PC-3 (cell line): ENCODE data around the gene WDR33. TPM values are rescaled to one million over a fixed set of nuclear protein-coding genes. Genes with fewer than 3 reads are reported as not detected.

Source experiments
- ATAC-seq: fragments of 200-7000 bp; cut with Tn5 transposase; 2 replicates; pipeline ENCODE4 v1.9.1; 2020; ENCODE audit warnings: mild to moderate bottlenecking, moderate library complexity
- BruUV-seq: library from RNA; stranded (reverse); fragments of 400-500 nt; replicated peaks from 2 replicates; lab custom pipeline; 2021; lab: Mats Ljungman, UMichigan
- CTCF ChIA-PET: fragments of 300-600 bp; sonication (Branson Sonifier 250); formaldehyde crosslinking; loops from one replicate; lab custom pipeline; 2022; ENCODE audit warnings: antibody characterized with exemption; lab: Charles Lee
- POLR2A ChIA-PET: fragments of 300-600 bp; sonication (Branson Sonifier 250); formaldehyde crosslinking; loops from one replicate; lab custom pipeline; 2022; ENCODE audit warnings: antibody characterized with exemption; ENCODE audit not compliant: unreplicated experiment; lab: Charles Lee
- DNase-seq: peaks from one replicate; pipeline ENCODE4 v3.0.0-alpha.2; 2015
- H2AFZ ChIP-seq: fragments of 300-600 bp; sonication (generic); 2 replicates; pipeline ENCODE4 v1.6.0; 2016; ENCODE audit warnings: antibody characterized with exemption, low read length
- H3F3A ChIP-seq: fragments of 300-600 bp; sonication (generic); one replicate; pipeline ENCODE4 v1.6.0; 2017; ENCODE audit warnings: antibody characterized with exemption, low read length, control low read depth, mild to moderate bottlenecking; ENCODE audit not compliant: unreplicated experiment
- H3K27ac ChIP-seq: fragments of 300-600 bp; sonication (generic); 2 replicates; pipeline ENCODE4 v1.5.1; 2016; ENCODE audit warnings: mild to moderate bottlenecking, low read length
- H3K27me3 ChIP-seq: fragments of 300-600 bp; sonication (generic); 2 replicates; pipeline ENCODE4 v1.6.1; 2016; ENCODE audit warnings: low read length, mixed read lengths
- H3K36me3 ChIP-seq: fragments of 300-600 bp; sonication (generic); 2 replicates; pipeline ENCODE4 v1.6.1; 2016; ENCODE audit warnings: low read depth, mixed run types, low read length, mixed read lengths
- H3K4me1 ChIP-seq: fragments of 300-600 bp; sonication (generic); 2 replicates; pipeline ENCODE4 v1.5.1; 2016; ENCODE audit warnings: low read length; ENCODE audit not compliant: insufficient read depth
- H3K4me2 ChIP-seq: fragments of 300-600 bp; sonication (generic); 2 replicates; pipeline ENCODE4 v1.6.0; 2016; ENCODE audit warnings: low read length
- H3K4me3 ChIP-seq: fragments of 300-600 bp; sonication (generic); 2 replicates; pipeline ENCODE4 v1.5.1; 2016; ENCODE audit warnings: mild to moderate bottlenecking, low read length, mixed read lengths
- H3K79me2 ChIP-seq: fragments of 300-600 bp; sonication (generic); 2 replicates; pipeline ENCODE4 v1.6.1; 2017; ENCODE audit warnings: low read length, mixed read lengths
- H3K9ac ChIP-seq: fragments of 300-600 bp; sonication (generic); 2 replicates; pipeline ENCODE4 v1.6.0; 2016; ENCODE audit warnings: mild to moderate bottlenecking, low read length
- H3K9me2 ChIP-seq: fragments of 300-600 bp; sonication (generic); replicated peaks from 2 replicates; pipeline ENCODE4 v1.6.1; 2016; ENCODE audit warnings: mixed run types, low read length, mixed read lengths
- H3K9me3 ChIP-seq: fragments of 300-600 bp; sonication (generic); 2 replicates; pipeline ENCODE4 v1.6.1; 2016; ENCODE audit warnings: low read length, mixed read lengths
- H4K20me1 ChIP-seq: fragments of 300-600 bp; sonication (generic); 2 replicates; pipeline ENCODE4 v1.6.1; 2016; ENCODE audit warnings: low read length, mixed read lengths
- EZH2 ChIP-seq: fragments of 300-600 bp; sonication (generic); IDR thresholded peaks from one replicate; pipeline ENCODE4 v1.6.1; 2017; ENCODE audit warnings: antibody characterized with exemption, mild to moderate bottlenecking, low read length; ENCODE audit not compliant: unreplicated experiment
- EZH2phosphoT487 ChIP-seq: fragments of 300-600 bp; sonication (generic); IDR thresholded peaks from 2 replicates; pipeline ENCODE4 v1.6.1; 2018; ENCODE audit warnings: mild to moderate bottlenecking, antibody characterized with exemption, low read length, borderline replicate concordance
- intact Hi-C: fragments of 100-400 bp; cut with micrococcal nuclease; formaldehyde crosslinking; loops from 2 replicates; pipeline ENCODE4 v1.9.0; 2023
- total RNA-seq: library from RNA; depleted of rRNA; stranded (reverse); fragments of >200 nt; gene quantifications from 2 replicates; pipeline ENCODE4 v1.2.3, GENCODE V29; 2014
- TF ChIP-seq, protein P1 (sequence below): fragments of 300-600 bp; sonication (generic); conservative IDR thresholded peaks from 2 replicates; pipeline ENCODE4 v1.5.1; 2017; ENCODE audit warnings: antibody characterized with exemption, low read depth, mild to moderate bottlenecking, low read length

The WDR33 gene
- total RNA-seq, 1 experiment from 2014 or later: 31.7 TPM

DNA sequence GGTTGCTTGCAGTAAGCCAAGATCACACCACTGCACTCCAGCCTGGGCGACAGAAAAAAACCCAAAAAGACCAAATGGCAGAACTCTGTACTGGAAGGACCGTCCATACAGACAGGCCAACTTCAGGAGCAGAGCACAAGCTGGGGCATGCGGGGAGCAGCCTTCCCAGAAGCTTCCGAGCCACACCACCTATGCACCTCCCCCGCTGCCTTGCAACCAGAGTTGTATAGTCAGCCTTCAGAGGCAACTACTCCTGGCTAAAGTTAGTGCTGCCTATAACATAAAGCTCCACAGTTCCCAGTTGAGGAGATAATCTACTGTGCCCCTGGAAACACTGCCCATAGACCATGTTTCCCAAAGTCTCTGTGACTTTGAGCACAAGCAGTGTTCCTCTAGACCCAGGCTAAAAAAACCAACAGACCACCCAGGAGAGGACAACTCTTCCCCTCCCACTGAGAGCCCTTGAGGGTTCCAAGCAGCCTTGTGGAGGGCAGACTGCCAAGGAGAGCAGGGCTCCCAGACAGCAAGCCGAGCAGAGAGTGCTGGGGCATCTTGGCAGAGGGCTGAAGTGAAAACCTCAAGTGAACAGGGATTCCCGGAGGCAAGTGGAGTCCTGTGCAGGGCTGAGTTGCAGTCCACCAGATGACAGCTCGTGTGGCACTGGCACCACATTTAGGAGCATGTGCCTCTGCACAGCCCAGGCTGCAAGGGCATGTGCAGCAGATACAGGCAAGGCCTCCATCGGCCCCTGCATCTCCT, 102.9 kb downstream of the WDR33 start:
- Histone ChIP-seq H3K9me2 (no peaks in the 10 kb centered on the region), H3F3A (no peaks in the 10 kb centered on the region), H3K9ac (no peak overlapping the region), H3K4me2 (no peak overlapping the region), H3K4me1 (peaks cover 17% of the 10 kb centered on the region), H3K4me3 (no peak overlapping the region), H3K27me3 (no peaks in the 10 kb centered on the region), H3K79me2 (peaks cover 19% of the 10 kb centered on the region), H3K36me3 (peaks cover 23% of the 10 kb centered on the region), H3K9me3 (no peaks in the 10 kb centered on the region), H3K27ac (no peak overlapping the region), H2AFZ (no peak overlapping the region), H4K20me1 (peaks cover 4% of the 10 kb centered on the region; the same call in 1 of the 2 replicates)
- no TSS peak for BruUV-seq
- ATAC-seq (no peak), DNase-seq (no peak)
- POLR2A ChIA-PET: no interaction called here
- intact Hi-C loops: no loop called here
- CTCF ChIA-PET: no interaction called here
- no peak for TF ChIP-seq EZH2phosphoT487
- no peak for TF ChIP-seq EZH2
- TF ChIP-seq, protein P1, sequence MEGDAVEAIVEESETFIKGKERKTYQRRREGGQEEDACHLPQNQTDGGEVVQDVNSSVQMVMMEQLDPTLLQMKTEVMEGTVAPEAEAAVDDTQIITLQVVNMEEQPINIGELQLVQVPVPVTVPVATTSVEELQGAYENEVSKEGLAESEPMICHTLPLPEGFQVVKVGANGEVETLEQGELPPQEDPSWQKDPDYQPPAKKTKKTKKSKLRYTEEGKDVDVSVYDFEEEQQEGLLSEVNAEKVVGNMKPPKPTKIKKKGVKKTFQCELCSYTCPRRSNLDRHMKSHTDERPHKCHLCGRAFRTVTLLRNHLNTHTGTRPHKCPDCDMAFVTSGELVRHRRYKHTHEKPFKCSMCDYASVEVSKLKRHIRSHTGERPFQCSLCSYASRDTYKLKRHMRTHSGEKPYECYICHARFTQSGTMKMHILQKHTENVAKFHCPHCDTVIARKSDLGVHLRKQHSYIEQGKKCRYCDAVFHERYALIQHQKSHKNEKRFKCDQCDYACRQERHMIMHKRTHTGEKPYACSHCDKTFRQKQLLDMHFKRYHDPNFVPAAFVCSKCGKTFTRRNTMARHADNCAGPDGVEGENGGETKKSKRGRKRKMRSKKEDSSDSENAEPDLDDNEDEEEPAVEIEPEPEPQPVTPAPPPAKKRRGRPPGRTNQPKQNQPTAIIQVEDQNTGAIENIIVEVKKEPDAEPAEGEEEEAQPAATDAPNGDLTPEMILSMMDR: no peak

DNA sequence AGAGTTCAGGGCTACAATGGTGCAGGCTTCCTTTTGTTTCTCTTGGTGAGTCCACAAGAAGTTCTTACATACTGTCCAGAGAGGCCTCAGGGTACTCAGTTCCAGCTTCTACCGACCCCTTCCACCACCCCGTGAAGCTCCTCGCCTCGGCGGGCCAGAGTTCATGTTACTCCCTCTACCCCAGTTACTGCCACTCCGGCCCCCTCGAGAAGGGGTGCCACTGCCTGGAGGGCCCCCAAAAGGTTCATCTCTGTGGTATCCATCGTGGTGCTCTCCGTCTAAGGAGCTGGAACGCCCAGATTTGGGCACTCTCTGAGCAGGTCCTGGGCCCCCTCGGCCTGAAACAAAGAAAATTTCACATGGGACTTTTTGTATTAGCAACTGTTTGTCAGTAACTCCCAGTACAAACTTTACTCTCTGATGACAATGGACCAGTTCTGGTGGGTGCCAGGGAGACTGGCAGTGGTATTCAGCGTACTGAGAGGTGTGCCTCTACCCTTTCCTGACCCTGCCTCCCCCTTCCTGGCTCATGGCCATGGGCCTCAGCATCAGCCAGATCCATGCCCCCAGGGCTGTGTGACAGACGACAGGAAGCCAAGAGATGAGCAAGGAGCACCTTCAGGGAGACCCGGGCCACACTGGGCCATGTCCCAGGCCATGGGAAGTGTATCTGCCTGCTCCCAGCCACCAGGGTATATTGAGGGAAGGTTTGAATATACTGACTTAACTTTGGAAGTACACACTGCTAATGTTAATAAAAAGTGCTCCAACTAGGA, 104.6 kb downstream of the WDR33 start:
- TF ChIP-seq EZH2phosphoT487: no peak
- no peak for TF ChIP-seq EZH2
- TF ChIP-seq, protein P1: no peak
- no peak for DNase-seq
- no peaks in the 10 kb centered on the region for H3K27me3 ChIP-seq
- no TSS peak for BruUV-seq
- peaks cover 26% of the 10 kb centered on the region for H3K4me1 ChIP-seq
- intact Hi-C loops: no loop called here
- H3K79me2 ChIP-seq: peaks cover 30% of the 10 kb centered on the region
- CTCF ChIA-PET: no interaction called here
- no peak overlapping the region for H3K9ac ChIP-seq
- H3F3A ChIP-seq: no peaks in the 10 kb centered on the region
- H4K20me1 ChIP-seq: peaks cover 11% of the 10 kb centered on the region; the same call in 1 of the 2 replicates
- peaks cover 23% of the 10 kb centered on the region for H3K36me3 ChIP-seq
- H3K4me2 ChIP-seq: no peak overlapping the region
- ATAC-seq: no peak
- H3K9me2 ChIP-seq: no peaks in the 10 kb centered on the region
- no peak overlapping the region for H2AFZ ChIP-seq
- no peak overlapping the region for H3K27ac ChIP-seq
- H3K9me3 ChIP-seq: no peaks in the 10 kb centered on the region
- H3K4me3 ChIP-seq: no peak overlapping the region
- POLR2A ChIA-PET: no interaction called here
